ENCODE data around the gene FOXP2. TPM values are rescaled to one million over a fixed set of nuclear protein-coding genes. Genes with fewer than 3 reads are reported as not detected.
"Not testable (repeated sequence)": the region's sequence is repeated elsewhere in the genome, so short reads cannot be mapped to it uniquely, and the experiment has no call there.

The FOXP2 gene
- total RNA-seq, 2 experiments from 2014 or later = not detected

GRCh38 chr7:114569220-114569619, 154.6 kb downstream of the FOXP2 start:
- Histone ChIP-seq H3K27me3 (ENCODE audit: control insufficient read depth in 1 of 2, insufficient read depth in 2 of 2, low read length in 2 of 2) (no peaks in the 10 kb centered on the region), H3K9me3 (ENCODE audit: control insufficient read depth in 1 of 2, insufficient read depth in 1 of 2, low read length in 2 of 2) (no peaks in the 10 kb centered on the region), H3K27ac (ENCODE audit: low read depth in 1 of 2, low read length in 2 of 2) (no peak overlapping the region), H3K4me3 (ENCODE audit: low read length) (no peak overlapping the region), H3K36me3 (ENCODE audit: insufficient read depth, low read length) (no peaks in the 10 kb centered on the region), H3K4me1 (ENCODE audit: insufficient read depth, low read length) (no peaks in the 10 kb centered on the region)
- POLR2A ChIA-PET = no interaction called here
- ATAC-seq (ENCODE audit: poor library complexity) (no peak), DNase-seq (no peak)
- no peak for TF ChIP-seq CTCF (IDR thresholded peaks at IDR 0.05)
- Mint-ChIP-seq H3K27ac (no peak overlapping the region), H3K36me3 (ENCODE audit: low read depth) (no peaks in the 10 kb centered on the region), H3K9me3 (no peaks in the 10 kb centered on the region), H3K27me3 (no peaks in the 10 kb centered on the region), H3K4me1 (ENCODE audit: low read depth) (no peaks in the 10 kb centered on the region), H3K4me3 (no peak overlapping the region)
- intact Hi-C loops (cut with DNase I, micrococcal nuclease) = no loop called here
- CTCF ChIA-PET = no interaction called here

- H3K27me3 ChIP-seq (ENCODE audit: control insufficient read depth in 1 of 2, insufficient read depth in 2 of 2, low read length in 2 of 2) = no peaks in the 10 kb centered on the region
- no peaks in the 10 kb centered on the region for H3K4me1 ChIP-seq (ENCODE audit: insufficient read depth, low read length)
- no peaks in the 10 kb centered on the region for H3K9me3 ChIP-seq (ENCODE audit: control insufficient read depth in 1 of 2, insufficient read depth in 1 of 2, low read length in 2 of 2)
- Mint-ChIP-seq H3K36me3 (ENCODE audit: low read depth) (no peaks in the 10 kb centered on the region), H3K27me3 (no peaks in the 10 kb centered on the region), H3K27ac (no peak overlapping the region), H3K9me3 (no peaks in the 10 kb centered on the region), H3K4me1 (ENCODE audit: low read depth) (no peaks in the 10 kb centered on the region), H3K4me3 (no peak overlapping the region)
- DNase-seq = no peak
- no peak for TF ChIP-seq CTCF (IDR thresholded peaks at IDR 0.05)
- ChIA-PET CTCF (no interaction called here), POLR2A (no interaction called here)
- ATAC-seq (ENCODE audit: poor library complexity) = no peak
- intact Hi-C loops (cut with DNase I, micrococcal nuclease) = no loop called here
- H3K4me3 ChIP-seq (ENCODE audit: low read length) = no peak overlapping the region
- no peaks in the 10 kb centered on the region for H3K36me3 ChIP-seq (ENCODE audit: insufficient read depth, low read length)
- no peak overlapping the region for H3K27ac ChIP-seq (ENCODE audit: low read depth in 1 of 2, low read length in 2 of 2)
Measured at GRCh38 chr7:114574384-114574783, 159.8 kb downstream of the FOXP2 start.

- no peak for DNase-seq
- Histone ChIP-seq H3K27ac (ENCODE audit: low read depth in 1 of 2, low read length in 2 of 2) (no peak overlapping the region), H3K27me3 (ENCODE audit: control insufficient read depth in 1 of 2, insufficient read depth in 2 of 2, low read length in 2 of 2) (no peaks in the 10 kb centered on the region), H3K4me1 (ENCODE audit: insufficient read depth, low read length) (no peaks in the 10 kb centered on the region), H3K9me3 (ENCODE audit: control insufficient read depth in 1 of 2, insufficient read depth in 1 of 2, low read length in 2 of 2) (no peaks in the 10 kb centered on the region), H3K36me3 (ENCODE audit: insufficient read depth, low read length) (no peaks in the 10 kb centered on the region), H3K4me3 (ENCODE audit: low read length) (no peak overlapping the region)
- H3K4me3 Mint-ChIP-seq = no peak overlapping the region
- H3K27ac Mint-ChIP-seq = no peak overlapping the region
- no peaks in the 10 kb centered on the region for H3K27me3 Mint-ChIP-seq
- POLR2A ChIA-PET = no interaction called here
- ATAC-seq (ENCODE audit: poor library complexity) = no peak
- CTCF ChIA-PET = interaction anchor here (0.7 kb wide), 1 partner anchor 10 kb away, joined by 3 read pairs; no protein-coding TSS in a partner anchor
- H3K9me3 Mint-ChIP-seq = no peaks in the 10 kb centered on the region
- H3K36me3 Mint-ChIP-seq (ENCODE audit: low read depth) = no peaks in the 10 kb centered on the region
- TF ChIP-seq CTCF (IDR thresholded peaks at IDR 0.05) = no peak
- intact Hi-C loops (cut with DNase I, micrococcal nuclease) = no loop called here
- no peaks in the 10 kb centered on the region for H3K4me1 Mint-ChIP-seq (ENCODE audit: low read depth)
Measured at GRCh38 chr7:114575098-114575497, 160.5 kb downstream of the FOXP2 start.

GRCh38 chr7:114580963-114581362, 166.3 kb downstream of the FOXP2 start:
- H3K4me1 ChIP-seq (ENCODE audit: insufficient read depth, low read length); H3K27me3 ChIP-seq (ENCODE audit: control insufficient read depth in 1 of 2, insufficient read depth in 2 of 2, low read length in 2 of 2); H3K27ac ChIP-seq (ENCODE audit: low read depth in 1 of 2, low read length in 2 of 2); H3K27me3 Mint-ChIP-seq; POLR2A ChIA-PET; CTCF ChIA-PET; H3K27ac Mint-ChIP-seq; H3K9me3 Mint-ChIP-seq; H3K9me3 ChIP-seq (ENCODE audit: control insufficient read depth in 1 of 2, insufficient read depth in 1 of 2, low read length in 2 of 2); H3K36me3 ChIP-seq (ENCODE audit: insufficient read depth, low read length); H3K36me3 Mint-ChIP-seq (ENCODE audit: low read depth); H3K4me3 ChIP-seq (ENCODE audit: low read length); DNase-seq; H3K4me1 Mint-ChIP-seq (ENCODE audit: low read depth); H3K4me3 Mint-ChIP-seq; ATAC-seq (ENCODE audit: poor library complexity); intact Hi-C loops (cut with DNase I, micrococcal nuclease): not testable (repeated sequence)

Measured in CD4-positive, alpha-beta T cell (primary cell).